GM12892 (cell line): ENCODE measurements around the gene PLCH1.
"Not testable (repeated sequence)": the region's sequence is repeated elsewhere in the genome, so short reads cannot be mapped to it uniquely, and the experiment has no call there.

ENCODE experiments used
- POLR2A ChIP-seq: IDR thresholded peaks from 2 replicates; pipeline ENCODE4 v1.6.1; 2011; ENCODE audit warnings: low read depth, low read length, control low read depth
- POLR2AphosphoS5 ChIP-seq: IDR thresholded peaks from 2 replicates; pipeline ENCODE4 v1.6.1; 2011; ENCODE audit warnings: low read depth, low read length, control low read depth
- TAF1 ChIP-seq: IDR thresholded peaks from 2 replicates; pipeline ENCODE4 v1.6.1; 2011; ENCODE audit warnings: low read depth, mild to moderate bottlenecking, control low read depth, low read length, borderline replicate concordance

DNA sequence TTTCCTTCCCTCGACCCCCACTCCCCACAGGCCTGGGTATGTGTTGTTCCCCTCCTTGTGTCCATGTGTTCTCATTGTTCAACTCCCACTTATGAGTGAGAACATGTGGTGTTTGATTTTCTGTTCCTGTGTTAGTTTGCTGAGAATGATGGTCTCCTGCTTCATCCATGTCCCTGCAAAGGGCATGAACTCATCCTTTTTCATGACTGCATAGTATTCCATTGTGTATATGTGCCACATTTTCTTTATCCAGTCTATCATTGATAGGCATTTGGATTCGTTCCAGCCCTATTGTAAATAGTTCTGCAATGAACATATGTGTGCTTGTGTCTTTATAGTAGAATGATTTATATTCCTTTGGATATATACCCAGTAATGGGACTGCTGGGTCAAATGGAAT lies 350.0 kb downstream of the PLCH1 start:
- TF ChIP-seq POLR2AphosphoS5, POLR2A, TAF1: not testable (repeated sequence)
